ENCODE data around the gene NSD2. TPM values are rescaled to one million over a fixed set of nuclear protein-coding genes. Genes with fewer than 3 reads are reported as not detected.

Gene NSD2
- total RNA-seq, 2 experiments from 2014 or later = 263 to 367 TPM

- DNase-seq (no peak), ATAC-seq (no peak)
- CTCF ChIA-PET = no interaction called here
- no peaks in the 10 kb centered on the region for H3K27me3 Mint-ChIP-seq
- no peaks in the 10 kb centered on the region for H3K9me3 Mint-ChIP-seq (ENCODE audit: low read depth)
- peaks cover 44% of the 10 kb centered on the region for H3K36me3 Mint-ChIP-seq
- H3K4me3 Mint-ChIP-seq = no peak overlapping the region
- H3K27ac Mint-ChIP-seq = no peak overlapping the region
- H3K4me1 Mint-ChIP-seq = peaks cover 2% of the 10 kb centered on the region
Measured at GRCh38 chr4:1952058-1952700, 81.0 kb downstream of the NSD2 start.

GRCh38 chr4:1952719-1953118 is 81.5 kb downstream of the NSD2 start:
- no peaks in the 10 kb centered on the region for H3K9me3 Mint-ChIP-seq (ENCODE audit: low read depth)
- peaks cover 47% of the 10 kb centered on the region for H3K36me3 Mint-ChIP-seq
- CTCF ChIA-PET = no interaction called here
- no peak for DNase-seq
- peaks cover 2% of the 10 kb centered on the region for H3K4me1 Mint-ChIP-seq
- no peak overlapping the region for H3K27ac Mint-ChIP-seq
- no peaks in the 10 kb centered on the region for H3K27me3 Mint-ChIP-seq
- ATAC-seq = no peak
- H3K4me3 Mint-ChIP-seq = no peak overlapping the region

GRCh38 chr4:1953335-1953734 is 82.1 kb downstream of the NSD2 start:
- DNase-seq (no peak), ATAC-seq (no peak)
- H3K4me1 Mint-ChIP-seq = no peaks in the 10 kb centered on the region
- no peaks in the 10 kb centered on the region for H3K9me3 Mint-ChIP-seq (ENCODE audit: low read depth)
- H3K27ac Mint-ChIP-seq = no peak overlapping the region
- no peaks in the 10 kb centered on the region for H3K27me3 Mint-ChIP-seq
- peaks cover 49% of the 10 kb centered on the region for H3K36me3 Mint-ChIP-seq
- CTCF ChIA-PET = no interaction called here
- no peak overlapping the region for H3K4me3 Mint-ChIP-seq

GRCh38 chr4:1956631-1957030 is 85.4 kb downstream of the NSD2 start:
- Mint-ChIP-seq H3K4me1 (no peaks in the 10 kb centered on the region), H3K36me3 (peaks cover 65% of the 10 kb centered on the region), H3K27me3 (no peaks in the 10 kb centered on the region), H3K27ac (no peak overlapping the region), H3K4me3 (no peak overlapping the region), H3K9me3 (ENCODE audit: low read depth) (no peaks in the 10 kb centered on the region)
- DNase-seq (no peak), ATAC-seq (no peak)
- CTCF ChIA-PET = no interaction called here

GRCh38 chr4:1958276-1959103 is 87.3 kb downstream of the NSD2 start:
- H3K27ac Mint-ChIP-seq = no peak overlapping the region
- ATAC-seq (no peak), DNase-seq (no peak)
- no peaks in the 10 kb centered on the region for H3K27me3 Mint-ChIP-seq
- H3K4me1 Mint-ChIP-seq = no peaks in the 10 kb centered on the region
- peaks cover 74% of the 10 kb centered on the region for H3K36me3 Mint-ChIP-seq
- no peak overlapping the region for H3K4me3 Mint-ChIP-seq
- CTCF ChIA-PET = interaction anchor here (1.1 kb wide), 2 partner anchors 59 to 265 kb away, joined by 3 read pairs; no protein-coding TSS in a partner anchor
- H3K9me3 Mint-ChIP-seq (ENCODE audit: low read depth) = no peaks in the 10 kb centered on the region

- no peak overlapping the region for H3K27ac Mint-ChIP-seq
Measured at GRCh38 chr4:1959104-1959384, 87.9 kb downstream of the NSD2 start.

GRCh38 chr4:1960170-1960825 is 89.1 kb downstream of the NSD2 start:
- peaks cover 84% of the 10 kb centered on the region for H3K36me3 Mint-ChIP-seq

More at GRCh38 chr4:1959104-1959384, 87.9 kb downstream of the NSD2 start:
- Mint-ChIP-seq H3K4me3 (no peak overlapping the region), H3K36me3 (peaks cover 79% of the 10 kb centered on the region), H3K4me1 (no peaks in the 10 kb centered on the region), H3K27me3 (no peaks in the 10 kb centered on the region), H3K9me3 (ENCODE audit: low read depth) (no peaks in the 10 kb centered on the region)
- DNase-seq (no peak), ATAC-seq (no peak)
- CTCF ChIA-PET = no interaction called here

GRCh38 chr4:1961038-1961437 is 89.8 kb downstream of the NSD2 start:
- H3K4me1 Mint-ChIP-seq = no peaks in the 10 kb centered on the region
- CTCF ChIA-PET = no interaction called here

More at GRCh38 chr4:1960170-1960825, 89.1 kb downstream of the NSD2 start:
- Mint-ChIP-seq H3K4me1 (no peaks in the 10 kb centered on the region), H3K27me3 (no peaks in the 10 kb centered on the region), H3K4me3 (no peak overlapping the region), H3K27ac (no peak overlapping the region), H3K9me3 (ENCODE audit: low read depth) (no peaks in the 10 kb centered on the region)
- ATAC-seq (no peak), DNase-seq (no peak)
- CTCF ChIA-PET = no interaction called here

GRCh38 chr4:1961563-1961962 is 90.4 kb downstream of the NSD2 start:
- Mint-ChIP-seq H3K36me3 (peaks cover 83% of the 10 kb centered on the region), H3K9me3 (ENCODE audit: low read depth) (no peaks in the 10 kb centered on the region), H3K4me1 (no peaks in the 10 kb centered on the region), H3K4me3 (no peak overlapping the region), H3K27me3 (no peaks in the 10 kb centered on the region), H3K27ac (no peak overlapping the region)
- DNase-seq (no peak), ATAC-seq (no peak)
- CTCF ChIA-PET = no interaction called here

More at GRCh38 chr4:1961038-1961437, 89.8 kb downstream of the NSD2 start:
- ATAC-seq (no peak), DNase-seq (no peak)
- H3K4me3 Mint-ChIP-seq = no peak overlapping the region
- no peaks in the 10 kb centered on the region for H3K9me3 Mint-ChIP-seq (ENCODE audit: low read depth)
- H3K36me3 Mint-ChIP-seq = peaks cover 84% of the 10 kb centered on the region
- H3K27ac Mint-ChIP-seq = no peak overlapping the region
- H3K27me3 Mint-ChIP-seq = no peaks in the 10 kb centered on the region

- Mint-ChIP-seq H3K27ac (no peak overlapping the region), H3K4me3 (no peak overlapping the region), H3K36me3 (peaks cover 82% of the 10 kb centered on the region), H3K9me3 (ENCODE audit: low read depth) (no peaks in the 10 kb centered on the region), H3K4me1 (no peaks in the 10 kb centered on the region), H3K27me3 (no peaks in the 10 kb centered on the region)
- CTCF ChIA-PET = no interaction called here
- ATAC-seq (no peak), DNase-seq (no peak)
Measured at GRCh38 chr4:1962980-1963379, 91.8 kb downstream of the NSD2 start.

GRCh38 chr4:1964443-1964842 is 93.2 kb downstream of the NSD2 start:
- DNase-seq (no peak), ATAC-seq (no peak)
- Mint-ChIP-seq H3K9me3 (ENCODE audit: low read depth) (no peaks in the 10 kb centered on the region), H3K4me3 (no peak overlapping the region), H3K27me3 (no peaks in the 10 kb centered on the region), H3K36me3 (peaks cover 82% of the 10 kb centered on the region), H3K4me1 (no peaks in the 10 kb centered on the region), H3K27ac (no peak overlapping the region)
- CTCF ChIA-PET = no interaction called here

- ATAC-seq (no peak), DNase-seq (no peak)
- CTCF ChIA-PET = no interaction called here
- no peaks in the 10 kb centered on the region for H3K4me1 Mint-ChIP-seq
- no peaks in the 10 kb centered on the region for H3K27me3 Mint-ChIP-seq
- peaks cover 82% of the 10 kb centered on the region for H3K36me3 Mint-ChIP-seq
- no peaks in the 10 kb centered on the region for H3K9me3 Mint-ChIP-seq (ENCODE audit: low read depth)
- H3K4me3 Mint-ChIP-seq = no peak overlapping the region
- H3K27ac Mint-ChIP-seq = no peak overlapping the region
Measured at GRCh38 chr4:1964971-1965370, 93.8 kb downstream of the NSD2 start.

GRCh38 chr4:1967512-1968149 is 96.4 kb downstream of the NSD2 start:
- Mint-ChIP-seq H3K27ac (no peak overlapping the region), H3K9me3 (ENCODE audit: low read depth) (no peaks in the 10 kb centered on the region), H3K27me3 (no peaks in the 10 kb centered on the region), H3K4me3 (no peak overlapping the region), H3K4me1 (no peaks in the 10 kb centered on the region), H3K36me3 (peaks cover 75% of the 10 kb centered on the region)
- CTCF ChIA-PET = no interaction called here
- ATAC-seq (no peak), DNase-seq (no peak)
